ENCODE results near the gene OR10J1. TPM values are rescaled to one million over a fixed set of nuclear protein-coding genes. Genes with fewer than 3 reads are reported as not detected.

The OR10J1 gene
- total and polyA plus RNA-seq, 8 donors, result 0.06 to 0.10 (median 0.07) TPM; not detected in 4

DNA sequence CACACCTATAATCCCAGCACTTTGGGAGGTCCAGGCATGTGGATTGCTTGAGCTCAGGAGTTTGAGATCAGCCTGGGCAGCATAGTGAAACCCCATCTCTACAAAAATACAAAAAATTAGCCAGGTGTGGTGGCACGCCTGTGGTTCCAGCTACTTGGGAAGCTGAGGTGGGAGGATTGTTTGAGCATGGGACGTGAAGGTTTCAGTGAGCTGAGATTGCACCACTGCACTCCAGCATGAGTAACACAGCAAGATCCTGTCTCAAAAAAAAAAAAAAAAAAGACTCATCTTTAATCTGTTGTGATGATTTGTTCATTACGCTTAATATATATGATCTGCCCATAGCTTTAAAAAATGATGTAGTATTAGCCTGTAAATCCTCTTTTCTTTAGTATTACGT is 44.0 kb downstream of the OR10J1 start:
- H3K9me3 ChIP-seq, result peaks cover 0 to 5% of the 10 kb centered on the region in 2 donors
- H3K27ac ChIP-seq, result no peak overlapping the region
- no peaks in the 10 kb centered on the region for H3K4me1 ChIP-seq
- ATAC-seq (no peak), DNase-seq (no peak)
- intact Hi-C loops (cut with DNase I), result no loop called here
- TF ChIP-seq, protein P1, sequence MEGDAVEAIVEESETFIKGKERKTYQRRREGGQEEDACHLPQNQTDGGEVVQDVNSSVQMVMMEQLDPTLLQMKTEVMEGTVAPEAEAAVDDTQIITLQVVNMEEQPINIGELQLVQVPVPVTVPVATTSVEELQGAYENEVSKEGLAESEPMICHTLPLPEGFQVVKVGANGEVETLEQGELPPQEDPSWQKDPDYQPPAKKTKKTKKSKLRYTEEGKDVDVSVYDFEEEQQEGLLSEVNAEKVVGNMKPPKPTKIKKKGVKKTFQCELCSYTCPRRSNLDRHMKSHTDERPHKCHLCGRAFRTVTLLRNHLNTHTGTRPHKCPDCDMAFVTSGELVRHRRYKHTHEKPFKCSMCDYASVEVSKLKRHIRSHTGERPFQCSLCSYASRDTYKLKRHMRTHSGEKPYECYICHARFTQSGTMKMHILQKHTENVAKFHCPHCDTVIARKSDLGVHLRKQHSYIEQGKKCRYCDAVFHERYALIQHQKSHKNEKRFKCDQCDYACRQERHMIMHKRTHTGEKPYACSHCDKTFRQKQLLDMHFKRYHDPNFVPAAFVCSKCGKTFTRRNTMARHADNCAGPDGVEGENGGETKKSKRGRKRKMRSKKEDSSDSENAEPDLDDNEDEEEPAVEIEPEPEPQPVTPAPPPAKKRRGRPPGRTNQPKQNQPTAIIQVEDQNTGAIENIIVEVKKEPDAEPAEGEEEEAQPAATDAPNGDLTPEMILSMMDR (IDR thresholded peaks at IDR 0.05), result no peak
- H3K27me3 ChIP-seq, result no peaks in the 10 kb centered on the region
- no peak overlapping the region for H3K4me3 ChIP-seq
- H3K36me3 ChIP-seq, result no peaks in the 10 kb centered on the region

Other genes with a start within 250 kb of the OR10J1 start
- gene ACKR1, start 234.8 kb upstream of the OR10J1 start, total RNA-seq, result 10 to 100 TPM; 16.8 to 65.3 TPM
- gene ACKR1, start 234.8 kb upstream of the OR10J1 start, polyA plus RNA-seq (ENCODE audit: insufficient read length in 6 of 6), result 1 to 10 TPM; 3.6 to 5.8 (median 4.7) TPM
- gene FCER1A, start 137.4 kb upstream of the OR10J1 start, total RNA-seq, result under 1 TPM; 0.32 to 0.89 TPM
- 1 to 10 TPM in 2 of 6 donors, under 1 TPM in 4; 0.52 to 1.9 (median 0.90) TPM for gene FCER1A, start 137.4 kb upstream of the OR10J1 start, polyA plus RNA-seq (ENCODE audit: insufficient read length in 6 of 6)
- not detected for gene OR10J4, start 7.5 kb upstream of the OR10J1 start, total RNA-seq
- gene OR10J4, start 7.5 kb upstream of the OR10J1 start, polyA plus RNA-seq (ENCODE audit: insufficient read length in 6 of 6), result not detected
- gene OR10J5, start 96.3 kb downstream of the OR10J1 start, total RNA-seq, result not detected
- gene OR10J5, start 96.3 kb downstream of the OR10J1 start, polyA plus RNA-seq (ENCODE audit: insufficient read length in 6 of 6), result not detected
- not detected for gene APCS, start 148.1 kb downstream of the OR10J1 start, total RNA-seq
- not detected for gene APCS, start 148.1 kb downstream of the OR10J1 start, polyA plus RNA-seq (ENCODE audit: insufficient read length in 6 of 6)

Measured in left lung (tissue), 10 donors.